HG02588 (cell line): ENCODE results near the gene GASK1A.

ENCODE experiments used
- ATAC-seq: cut with Tn5 transposase; IDR thresholded peaks from one replicate; pipeline ENCODE4 v1.9.1; 2021; ENCODE audit warnings: mild to moderate bottlenecking, moderate library complexity; ENCODE audit not compliant: unreplicated experiment

GASK1A gene

GRCh38 chr3:43080726-43081568 lies 101.8 kb downstream of the GASK1A start:
- ATAC-seq, result no peak

GRCh38 chr3:43081796-43082195 lies 102.7 kb downstream of the GASK1A start:
- ATAC-seq, result no peak

- no peak for ATAC-seq
These were observed 103.3 kb downstream of the GASK1A start for GRCh38 chr3:43082457-43082856.

GRCh38 chr3:43086460-43087165 lies 107.5 kb downstream of the GASK1A start:
- ATAC-seq, result no peak

GRCh38 chr3:43087249-43087776 lies 108.2 kb downstream of the GASK1A start:
- ATAC-seq, result no peak

- ATAC-seq, result no peak
These were observed 110.0 kb downstream of the GASK1A start for GRCh38 chr3:43089081-43089480.

- ATAC-seq, result no peak
These were observed 111.1 kb downstream of the GASK1A start for GRCh38 chr3:43090238-43090637.

GRCh38 chr3:43091481-43091880 lies 112.4 kb downstream of the GASK1A start:
- no peak for ATAC-seq

- ATAC-seq, result no peak
These were observed 113.9 kb downstream of the GASK1A start for GRCh38 chr3:43093006-43093405.

- no peak for ATAC-seq
These were observed 114.9 kb downstream of the GASK1A start for GRCh38 chr3:43093974-43094373.

- no peak for ATAC-seq
These were observed 115.3 kb downstream of the GASK1A start for GRCh38 chr3:43094381-43094780.

- no peak for ATAC-seq
These were observed 115.7 kb downstream of the GASK1A start for GRCh38 chr3:43094851-43095250.

GRCh38 chr3:43095370-43095769 lies 116.3 kb downstream of the GASK1A start:
- ATAC-seq, result no peak

- no peak for ATAC-seq
These were observed 117.7 kb downstream of the GASK1A start for GRCh38 chr3:43096761-43097160.

- no peak for ATAC-seq
These were observed 118.4 kb downstream of the GASK1A start for GRCh38 chr3:43097400-43098080.

GRCh38 chr3:43098761-43099160 lies 119.7 kb downstream of the GASK1A start:
- ATAC-seq, result no peak

GRCh38 chr3:43102773-43103480 lies 123.8 kb downstream of the GASK1A start:
- ATAC-seq, result no peak

- ATAC-seq, result no peak
These were observed 124.9 kb downstream of the GASK1A start for GRCh38 chr3:43104039-43104438.

GRCh38 chr3:43104660-43105595 lies 125.8 kb downstream of the GASK1A start:
- no peak for ATAC-seq
